GM18505 (cell line): ENCODE measurements around the gene HMCN2.

ENCODE experiments used
- ATAC-seq: cut with Tn5 transposase; IDR thresholded peaks from one replicate; pipeline ENCODE4 v1.9.1; 2021; ENCODE audit not compliant: unreplicated experiment
- POLR2A ChIP-seq: IDR thresholded peaks from 4 replicates; pipeline ENCODE4 v1.6.1; 2011; ENCODE audit warnings: borderline replicate concordance; ENCODE audit not compliant: insufficient read depth, insufficient read length; ENCODE audit errors: extremely low read depth

The HMCN2 gene

GRCh38 chr9:130409246-130409645 is 143.7 kb downstream of the HMCN2 start:
- no peak for TF ChIP-seq POLR2A
- no peak for ATAC-seq

DNA sequence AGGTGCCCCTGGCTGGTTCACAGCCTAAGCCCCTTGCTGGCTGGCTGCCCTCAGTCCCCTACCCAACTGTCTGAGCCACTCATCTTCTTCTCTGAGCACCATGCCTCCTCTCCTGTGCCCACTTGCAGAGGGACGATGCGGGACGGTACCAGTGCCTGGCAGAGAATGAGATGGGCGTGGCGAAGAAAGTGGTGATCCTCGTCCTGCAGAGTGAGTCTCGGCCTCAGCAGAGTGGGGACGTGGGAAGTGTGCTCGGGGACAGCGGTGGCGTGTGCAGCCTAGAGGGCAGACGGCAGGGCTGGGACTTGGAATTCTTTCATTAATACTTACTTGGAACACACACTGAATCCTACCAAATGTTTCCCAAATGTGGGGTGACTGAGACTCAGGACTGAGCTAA is 144.9 kb downstream of the HMCN2 start:
- ATAC-seq: no peak
- no peak for TF ChIP-seq POLR2A

DNA sequence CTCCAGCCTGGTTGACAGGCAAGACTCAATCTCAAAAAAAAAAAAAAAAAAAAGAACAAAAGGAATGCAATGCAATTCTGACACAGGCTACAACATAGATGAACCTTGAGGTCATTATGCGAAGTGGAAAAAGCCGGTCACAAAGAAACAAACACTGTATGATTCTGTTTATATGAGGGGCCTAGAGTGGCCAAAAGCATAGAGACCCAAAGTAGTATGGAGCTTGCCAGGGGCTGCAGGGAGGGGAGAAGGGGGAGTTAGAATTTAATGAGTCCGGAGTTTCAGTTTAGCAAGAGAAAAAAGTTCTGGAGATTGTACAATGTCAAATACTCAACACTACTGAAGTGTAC is 146.0 kb downstream of the HMCN2 start:
- no peak for TF ChIP-seq POLR2A
- ATAC-seq: no peak

- no peak for TF ChIP-seq POLR2A
- no peak for ATAC-seq
These were observed 148.6 kb downstream of the HMCN2 start for GRCh38 chr9:130414081-130414731.

DNA sequence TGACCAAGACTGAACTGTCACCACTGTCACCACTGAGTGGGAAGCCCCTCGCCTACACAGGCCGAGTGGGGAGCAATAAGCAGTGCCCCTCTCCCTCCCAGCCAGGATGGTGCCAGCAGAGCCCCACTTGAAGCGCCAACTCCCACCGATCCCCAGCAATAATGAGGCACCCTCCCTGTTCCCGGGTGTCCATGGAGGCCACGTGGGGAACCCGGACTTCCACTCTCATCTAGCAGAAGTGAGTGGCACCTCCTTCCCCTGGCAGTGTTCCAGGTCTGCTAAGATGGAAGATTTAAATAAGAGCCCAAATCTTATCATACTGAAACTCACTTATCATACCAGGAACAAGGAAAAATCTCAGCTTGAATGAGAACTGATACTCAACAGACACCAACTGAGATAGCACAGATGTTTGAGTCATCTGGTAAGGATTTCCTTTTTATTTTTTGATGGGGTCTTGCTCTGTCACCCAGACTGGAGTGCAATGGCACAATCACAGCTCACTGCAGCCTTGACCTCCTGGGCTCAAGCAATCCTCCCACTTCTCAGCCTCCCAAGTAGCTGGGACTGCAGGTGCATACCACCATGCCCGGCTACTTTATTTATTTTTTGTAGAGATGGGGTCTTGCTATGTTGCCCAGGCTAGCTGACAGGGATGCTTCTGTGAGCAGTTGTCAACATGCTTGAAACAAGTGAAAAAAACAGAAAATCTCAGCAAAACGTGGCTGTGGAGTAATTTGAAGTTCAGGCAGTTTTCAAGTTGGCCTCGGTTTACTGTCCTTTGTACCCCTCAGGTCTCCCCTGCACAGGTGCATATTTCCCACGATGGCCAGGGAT is 149.6 kb downstream of the HMCN2 start:
- no peak for ATAC-seq
- no peak for TF ChIP-seq POLR2A

DNA sequence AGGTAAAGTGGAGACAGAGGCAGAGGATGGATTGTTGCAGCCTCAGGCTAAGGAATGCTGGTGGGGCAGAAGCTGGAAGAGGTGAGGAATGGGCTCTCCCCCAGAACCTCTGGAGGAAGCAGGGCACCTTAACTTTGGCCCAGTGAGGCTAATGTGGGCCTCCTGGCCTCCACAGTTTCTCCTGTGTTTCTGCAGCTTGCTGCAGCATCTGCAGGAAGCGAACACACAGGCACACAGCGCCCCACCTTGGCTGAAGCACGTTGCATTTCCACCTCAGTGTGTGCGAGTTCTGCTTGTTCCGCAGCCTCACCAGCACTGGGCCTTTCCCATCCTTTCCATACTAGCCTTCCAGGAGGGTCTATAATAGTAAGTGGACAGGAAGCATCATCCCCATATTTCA is 152.0 kb downstream of the HMCN2 start:
- TF ChIP-seq POLR2A: no peak
- no peak for ATAC-seq

- no peak for TF ChIP-seq POLR2A
- no peak for ATAC-seq
These were observed 153.2 kb downstream of the HMCN2 start for GRCh38 chr9:130418776-130419175.

DNA sequence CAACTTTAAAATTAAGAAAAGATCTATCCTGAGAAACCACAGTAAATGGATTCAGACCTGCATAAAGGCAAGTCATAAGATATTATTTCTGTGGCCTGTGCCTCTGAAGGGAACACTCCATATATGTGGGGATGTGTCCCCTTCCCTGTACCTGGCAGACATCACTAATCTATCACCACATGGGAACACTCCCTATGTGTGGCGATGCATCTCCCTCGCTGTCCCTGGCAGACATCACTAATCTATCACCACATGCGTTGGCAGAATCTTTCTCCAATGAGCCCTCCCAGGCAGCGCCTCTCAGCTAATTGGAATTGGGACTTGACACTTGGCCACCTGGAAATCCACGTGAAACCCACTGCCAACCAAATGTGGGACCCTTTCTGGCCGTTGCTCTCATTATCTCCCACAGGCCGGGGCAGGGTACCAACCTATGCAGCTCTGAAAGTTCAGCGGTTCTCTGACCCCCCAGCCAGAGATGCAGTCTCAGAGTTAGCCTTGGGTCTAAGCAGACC is 154.0 kb downstream of the HMCN2 start:
- ATAC-seq: no peak
- no peak for TF ChIP-seq POLR2A

DNA sequence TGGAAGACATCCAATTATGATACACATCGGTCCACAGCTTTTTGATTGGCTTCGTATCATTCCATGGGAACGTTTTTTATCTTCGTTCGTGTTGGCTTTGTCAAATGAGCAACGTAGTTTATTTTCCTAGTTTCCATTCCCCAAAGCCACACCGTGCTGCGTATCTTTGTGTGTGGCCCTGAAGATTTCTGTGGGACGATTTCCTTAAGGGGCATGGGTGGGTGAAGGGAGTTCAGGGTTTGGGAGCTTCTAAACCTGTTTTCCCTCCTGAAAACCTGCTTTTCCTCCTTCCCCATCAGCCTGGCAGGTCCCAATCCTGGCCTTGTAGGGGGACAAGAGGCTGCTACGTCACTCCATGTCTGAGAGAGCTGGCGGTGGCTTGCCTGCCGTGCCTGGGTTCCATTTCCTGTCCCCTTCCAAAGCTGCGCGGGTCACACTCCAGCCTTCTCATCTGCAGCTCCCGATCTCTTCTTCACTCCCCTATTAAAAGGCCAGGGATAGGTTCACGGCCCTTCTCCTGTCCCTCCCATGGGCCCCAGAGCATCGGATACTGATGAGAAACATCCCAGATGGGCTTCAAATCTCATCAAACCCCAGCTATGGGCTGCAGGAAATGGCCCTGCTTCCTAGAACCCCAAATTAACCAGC is 155.7 kb downstream of the HMCN2 start:
- TF ChIP-seq POLR2A: no peak
- no peak for ATAC-seq

GRCh38 chr9:130421802-130422276 is 156.3 kb downstream of the HMCN2 start:
- ATAC-seq: no peak
- TF ChIP-seq POLR2A: no peak

DNA sequence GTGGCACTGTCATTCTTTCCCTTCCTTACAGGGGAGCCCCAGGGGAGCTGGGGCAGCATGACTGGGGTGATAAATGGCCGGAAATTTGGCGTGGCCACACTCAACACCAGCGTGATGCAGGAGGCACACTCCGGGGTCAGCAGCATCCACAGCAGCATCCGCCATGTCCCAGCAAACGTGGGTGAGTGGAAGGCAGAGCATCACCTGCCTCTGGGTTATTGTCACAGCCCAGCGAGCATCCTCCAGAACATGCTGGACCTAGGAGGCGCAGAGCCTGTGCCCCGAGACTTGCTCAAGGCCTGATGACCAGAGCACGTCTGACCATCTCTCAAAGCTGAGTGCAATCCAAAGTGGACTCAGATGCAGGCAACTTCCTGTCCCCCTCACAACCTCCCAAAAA is 157.0 kb downstream of the HMCN2 start:
- no peak for ATAC-seq
- TF ChIP-seq POLR2A: no peak

- no peak for TF ChIP-seq POLR2A
- no peak for ATAC-seq
These were observed 157.7 kb downstream of the HMCN2 start for GRCh38 chr9:130423272-130423671.

DNA sequence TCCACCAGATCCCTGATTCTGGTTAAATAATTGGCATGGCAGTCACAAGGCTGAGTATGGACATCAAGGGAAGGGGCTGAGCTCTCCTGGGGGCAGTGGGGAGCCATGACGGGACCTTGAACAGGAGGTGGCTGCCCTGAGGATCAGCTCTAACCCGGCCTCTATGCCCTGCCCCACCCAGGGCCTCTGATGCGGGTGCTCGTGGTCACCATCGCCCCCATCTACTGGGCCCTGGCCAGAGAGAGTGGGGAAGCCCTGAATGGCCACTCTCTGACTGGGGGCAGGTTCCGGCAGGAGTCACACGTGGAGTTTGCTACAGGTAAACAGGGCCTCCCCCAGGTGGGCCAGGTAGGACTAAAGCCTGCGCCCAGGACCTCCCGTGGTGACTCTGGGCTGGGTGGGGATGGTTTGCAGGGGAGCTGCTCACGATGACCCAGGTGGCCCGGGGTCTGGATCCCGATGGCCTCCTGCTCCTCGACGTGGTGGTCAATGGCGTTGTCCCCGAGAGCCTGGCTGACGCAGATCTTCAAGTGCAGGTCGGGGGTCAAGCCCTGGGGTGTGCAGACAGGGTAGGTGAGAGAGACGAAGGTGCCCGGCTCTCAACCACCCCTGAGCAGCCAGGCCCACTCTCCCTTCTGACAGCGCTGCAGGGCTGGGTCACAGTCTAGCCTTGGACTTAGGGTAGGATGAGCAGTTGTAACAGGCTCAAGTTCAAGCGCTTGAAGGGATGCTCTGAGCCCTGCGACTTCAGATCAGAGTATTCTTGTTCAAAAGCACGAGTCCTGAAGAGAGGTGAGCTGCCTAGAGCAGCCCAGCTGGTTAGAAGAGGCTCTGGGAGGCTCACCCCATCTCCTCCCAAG is 159.3 kb downstream of the HMCN2 start:
- ATAC-seq: no peak
- TF ChIP-seq POLR2A: no peak

- no peak for TF ChIP-seq POLR2A
- no peak for ATAC-seq
These were observed 160.3 kb downstream of the HMCN2 start for GRCh38 chr9:130425741-130426466.
